GM18526 (cell line): ENCODE measurements around the gene MTARC1.

ENCODE experiments used
- POLR2A ChIP-seq: IDR thresholded peaks from 3 replicates; pipeline ENCODE4 v1.6.1; 2011; ENCODE audit not compliant: insufficient read length; ENCODE audit errors: extremely low read depth

Gene MTARC1

GRCh38 chr1:220828950-220829586, 42.4 kb downstream of the MTARC1 start:
- no peak for TF ChIP-seq POLR2A

GRCh38 chr1:220833436-220833835, 46.7 kb downstream of the MTARC1 start:
- no peak for TF ChIP-seq POLR2A

- TF ChIP-seq POLR2A: no peak
These were observed 47.6 kb downstream of the MTARC1 start for GRCh38 chr1:220834155-220834870.
